ENCODE data around the gene NTMT1.
"Not testable (repeated sequence)": the region's sequence is repeated elsewhere in the genome, so short reads cannot be mapped to it uniquely, and the experiment has no call there.

Gene NTMT1

DNA sequence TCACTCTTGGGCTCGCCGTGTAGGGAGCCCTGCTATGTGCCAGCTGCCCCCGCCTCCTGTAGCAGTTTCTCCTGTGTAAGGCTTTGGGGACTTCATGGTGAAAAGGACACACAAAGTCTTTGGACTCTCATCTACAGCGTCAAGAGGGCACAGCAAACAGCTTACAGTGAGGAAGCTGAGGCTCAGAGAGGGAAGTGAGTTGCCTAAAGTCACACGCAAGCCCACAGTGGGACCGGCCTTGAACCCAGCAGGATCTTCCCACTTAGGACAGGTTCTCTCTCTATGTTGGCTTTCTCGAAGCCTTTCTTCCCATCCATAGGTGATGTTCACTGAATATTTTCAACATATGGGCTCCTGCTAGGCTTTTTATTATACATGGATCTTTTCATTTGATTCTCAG, 29.7 kb downstream of the NTMT1 start:
- no peak for DNase-seq

DNA sequence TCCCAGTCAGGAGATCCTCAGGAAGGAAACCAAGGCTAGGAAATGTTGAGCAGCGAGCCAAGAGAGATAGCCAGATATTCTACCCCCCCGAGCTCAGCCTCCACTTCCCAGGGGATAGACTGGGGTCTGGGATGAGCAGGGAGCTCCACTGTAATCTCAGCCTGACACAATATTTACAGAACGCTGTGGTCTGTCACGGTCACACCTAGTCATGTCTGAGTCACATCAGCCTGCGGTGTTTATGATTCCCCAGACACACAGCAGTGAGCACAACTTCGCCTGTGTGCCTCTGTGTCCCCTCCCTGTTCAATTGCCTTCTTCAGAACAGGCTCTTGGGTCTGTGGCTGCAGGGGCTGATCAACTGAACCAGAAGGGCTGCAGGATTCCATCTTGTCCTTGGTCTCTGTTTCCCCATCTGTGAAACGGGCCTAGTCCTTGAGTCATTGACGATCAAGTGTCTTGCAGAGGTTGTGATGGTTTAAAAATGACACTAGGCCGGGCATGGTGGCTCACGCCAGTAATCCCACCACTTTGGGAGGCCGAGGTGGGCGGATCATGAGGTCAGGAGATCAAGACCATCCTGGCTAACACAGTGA, 30.9 kb downstream of the NTMT1 start:
- no peak for DNase-seq

DNA sequence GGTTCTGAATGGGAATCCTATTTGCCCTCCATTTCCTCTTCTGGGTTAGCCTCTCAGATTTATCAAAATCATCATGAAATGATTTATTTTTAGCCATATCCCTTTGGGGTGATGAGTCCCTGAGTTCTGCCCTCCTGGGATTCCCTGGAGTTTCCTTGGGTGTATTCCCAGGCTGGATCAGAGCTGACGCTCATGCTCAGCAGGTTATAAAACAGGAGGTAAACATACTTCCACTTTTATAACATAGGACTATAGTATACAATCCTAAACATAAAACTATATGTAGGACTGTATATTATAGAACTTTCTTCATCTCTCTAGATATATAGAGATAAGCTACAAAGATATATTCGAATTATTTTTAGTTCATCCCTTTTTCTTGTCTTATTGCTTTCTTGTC, 35.1 kb downstream of the NTMT1 start:
- DNase-seq: no peak

DNA sequence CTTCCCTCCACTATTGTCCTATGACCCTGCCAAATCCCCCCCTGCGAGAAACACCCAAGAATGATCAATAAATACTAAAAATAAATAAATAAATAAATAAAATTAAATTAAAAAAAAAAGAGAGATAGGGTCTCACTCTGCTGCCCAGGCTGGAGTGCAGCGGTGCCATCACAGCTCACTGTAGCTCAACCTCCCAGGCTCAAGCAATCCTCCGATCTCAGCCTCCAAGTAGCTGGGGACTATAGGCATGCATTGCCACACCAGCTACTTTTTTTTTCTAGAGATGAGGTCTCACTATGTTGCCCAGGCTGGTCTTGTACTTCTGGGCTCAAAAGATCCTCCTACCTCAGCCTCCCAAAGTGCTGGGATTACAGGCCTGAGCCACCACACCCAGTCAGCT, 36.3 kb downstream of the NTMT1 start:
- DNase-seq: not testable (repeated sequence)

DNA sequence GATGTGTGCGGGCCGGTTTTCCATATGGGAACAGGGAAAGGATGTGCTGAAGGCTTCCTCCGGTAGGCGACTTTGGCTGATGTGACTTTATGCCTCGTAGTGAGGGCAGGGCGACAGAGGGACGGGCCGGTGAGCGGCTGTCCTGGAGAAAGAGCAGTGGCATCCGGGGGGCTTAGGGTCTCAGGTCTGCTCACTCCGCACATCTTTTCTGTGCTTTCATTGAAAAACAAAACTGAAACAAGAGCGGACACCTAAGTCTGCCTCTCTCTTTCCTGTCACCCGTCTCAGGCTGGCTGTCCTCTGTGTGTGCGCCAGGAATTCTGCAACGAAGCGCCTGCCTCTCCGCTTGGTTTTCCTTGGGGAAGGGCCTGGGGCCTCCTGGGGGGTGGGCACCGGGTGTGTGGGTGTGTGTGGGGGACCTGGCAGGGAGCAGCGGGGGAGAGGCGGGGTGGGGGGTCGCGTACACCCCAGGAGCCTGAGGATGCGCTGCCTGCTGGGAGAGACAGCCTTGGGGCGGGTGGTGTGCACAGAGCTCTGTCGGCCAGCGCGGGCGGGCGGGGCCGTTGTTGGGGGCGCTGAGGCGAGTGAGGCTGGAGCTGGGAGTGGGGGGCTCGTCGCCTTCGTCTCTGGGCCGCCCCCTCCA, 38.9 kb downstream of the NTMT1 start:
- no peak for DNase-seq

DNA sequence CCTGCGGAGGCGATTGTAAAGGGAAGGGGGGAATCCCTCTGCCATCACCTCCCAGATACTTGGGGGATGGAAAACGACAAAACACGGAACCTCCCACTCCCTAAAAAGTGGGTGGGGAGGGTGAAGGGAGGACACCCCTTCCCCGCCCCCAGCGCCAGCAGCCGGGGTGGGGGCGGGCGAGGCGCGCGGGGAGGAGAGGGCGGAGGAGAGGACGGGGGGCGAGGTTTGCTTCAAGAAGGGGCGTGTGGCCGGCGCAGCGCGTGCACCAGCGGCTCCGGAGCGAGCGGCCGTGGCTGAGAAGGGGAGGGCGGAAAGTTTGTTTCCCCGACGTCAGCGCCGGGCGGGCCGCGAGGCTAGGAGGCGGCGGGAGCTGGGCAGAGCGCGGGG, 39.4 kb downstream of the NTMT1 start, which contains the start of gene PRRX2:
Gene PRRX2 (plus strand): TSS at position 259 of the 387 bp plus-strand sequence. CDS start 221 bp downstream, outside the sequence.
- DNase-seq: no peak

DNA sequence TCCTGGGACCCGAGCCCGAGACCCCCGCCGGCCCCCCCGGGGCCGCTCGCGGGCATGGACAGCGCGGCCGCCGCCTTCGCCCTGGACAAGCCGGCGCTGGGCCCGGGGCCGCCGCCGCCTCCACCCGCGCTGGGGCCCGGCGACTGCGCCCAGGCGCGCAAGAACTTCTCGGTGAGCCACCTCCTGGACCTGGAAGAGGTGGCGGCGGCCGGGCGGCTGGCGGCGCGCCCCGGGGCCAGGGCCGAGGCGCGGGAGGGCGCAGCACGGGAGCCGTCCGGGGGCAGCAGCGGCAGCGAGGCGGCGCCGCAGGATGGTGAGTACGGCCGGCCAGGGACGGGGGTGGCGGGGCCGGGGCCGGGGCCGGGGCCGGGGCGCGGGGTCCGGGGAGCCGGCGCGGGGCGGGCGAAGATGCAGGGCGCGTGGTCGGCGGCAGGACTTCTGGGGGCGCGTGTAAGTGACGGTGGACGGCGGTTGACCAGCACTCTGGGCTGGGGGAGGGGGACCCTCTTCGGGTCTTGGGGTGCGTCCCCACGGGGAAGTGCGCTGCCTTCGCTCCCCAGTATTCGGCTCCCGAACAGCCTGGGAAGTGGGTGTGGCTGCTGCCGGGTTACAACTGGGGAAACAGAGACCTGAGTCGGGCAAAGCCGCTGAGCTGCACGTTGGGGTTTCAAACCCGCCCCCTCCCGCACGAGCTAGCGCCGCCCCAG, 40.0 kb downstream of the NTMT1 start:
- DNase-seq: no peak

DNA sequence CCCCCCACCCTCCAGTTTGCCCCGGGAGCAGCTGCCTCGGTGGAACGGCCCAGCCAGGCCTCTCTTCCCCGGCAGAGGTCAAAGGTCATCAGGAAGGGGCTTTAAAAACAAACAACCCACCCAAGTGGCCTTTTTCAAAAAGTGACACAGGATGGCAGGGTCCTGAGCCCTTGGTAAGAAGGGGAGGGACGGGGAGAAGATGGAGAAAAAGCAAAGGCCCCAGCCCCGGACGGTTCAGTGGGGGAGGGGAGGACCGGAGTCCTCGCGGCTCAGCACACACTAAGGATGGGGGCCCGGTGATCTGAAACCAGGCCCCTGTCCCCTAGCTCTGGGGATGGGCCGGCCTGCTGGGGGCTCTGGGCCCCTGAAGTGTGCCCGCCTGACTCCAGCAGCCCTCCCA, 40.6 kb downstream of the NTMT1 start:
- no peak for DNase-seq

DNA sequence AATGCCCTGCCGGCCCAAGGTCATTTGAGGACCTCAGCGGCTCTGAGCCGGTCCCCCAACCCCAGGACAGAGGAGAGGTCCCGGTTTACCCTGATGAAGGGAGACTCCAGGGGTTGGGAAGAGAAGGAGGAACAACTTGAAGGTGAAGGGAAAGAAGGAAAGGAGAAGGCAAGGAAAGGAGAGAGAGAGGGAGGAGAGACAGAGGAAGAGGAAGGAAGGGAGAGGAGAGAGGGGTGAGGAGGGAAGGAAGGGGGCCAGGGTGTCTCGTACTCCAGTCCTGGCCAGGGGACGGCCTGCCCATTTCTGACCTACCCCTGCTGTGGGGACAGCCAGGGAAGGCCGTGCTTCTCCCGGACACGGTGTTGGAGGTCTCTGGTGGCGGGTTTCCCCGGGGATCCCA, 41.4 kb downstream of the NTMT1 start:
- no peak for DNase-seq

DNA sequence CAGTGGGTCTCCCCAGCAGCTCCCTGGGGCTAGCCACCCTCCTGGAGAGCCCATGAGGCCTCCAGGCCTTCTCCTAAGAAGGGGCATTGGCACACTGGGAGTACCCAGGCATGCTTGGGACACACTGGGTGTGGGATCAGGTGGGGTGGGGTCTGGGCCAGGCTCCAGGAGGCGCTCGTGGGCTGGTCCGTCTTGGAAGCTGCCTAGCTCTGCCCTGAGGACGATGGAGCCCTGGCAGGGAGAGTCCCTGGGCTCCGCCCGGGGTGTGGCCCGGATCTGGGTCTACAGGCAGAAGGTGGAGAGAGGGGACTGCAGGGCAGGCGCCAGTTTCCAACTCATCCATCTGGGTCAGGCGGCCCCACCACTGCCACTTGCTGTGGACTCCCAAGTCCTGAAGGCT, 41.9 kb downstream of the NTMT1 start:
- DNase-seq: no peak

DNA sequence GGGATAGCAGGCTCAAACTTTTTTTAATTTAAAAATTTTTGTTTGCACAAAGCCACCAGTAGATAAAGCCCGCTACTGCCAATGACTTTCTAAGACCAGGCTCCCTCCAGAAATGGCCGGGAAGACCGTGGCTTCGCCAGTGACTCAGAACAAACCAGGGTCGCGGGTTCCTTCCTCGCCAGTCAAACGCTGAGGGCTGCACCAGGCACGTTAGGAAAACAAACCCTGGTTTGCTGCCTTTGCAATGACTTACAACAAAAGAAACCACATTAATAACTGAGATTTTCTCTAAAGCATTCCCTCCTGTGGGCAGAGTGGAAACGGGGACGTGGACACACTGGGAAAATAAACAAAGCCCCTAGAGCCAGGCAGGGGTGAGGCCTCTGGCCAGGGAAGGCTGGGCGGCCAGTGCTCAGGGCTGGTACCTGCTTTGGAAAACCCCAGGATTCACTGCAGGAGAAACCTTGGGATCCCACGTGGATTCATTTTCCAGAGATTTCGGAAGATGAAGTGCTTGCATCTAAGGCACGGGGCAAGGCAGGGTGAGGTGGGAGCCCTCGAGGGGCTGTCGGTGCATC, 43.3 kb downstream of the NTMT1 start:
- DNase-seq: no peak

DNA sequence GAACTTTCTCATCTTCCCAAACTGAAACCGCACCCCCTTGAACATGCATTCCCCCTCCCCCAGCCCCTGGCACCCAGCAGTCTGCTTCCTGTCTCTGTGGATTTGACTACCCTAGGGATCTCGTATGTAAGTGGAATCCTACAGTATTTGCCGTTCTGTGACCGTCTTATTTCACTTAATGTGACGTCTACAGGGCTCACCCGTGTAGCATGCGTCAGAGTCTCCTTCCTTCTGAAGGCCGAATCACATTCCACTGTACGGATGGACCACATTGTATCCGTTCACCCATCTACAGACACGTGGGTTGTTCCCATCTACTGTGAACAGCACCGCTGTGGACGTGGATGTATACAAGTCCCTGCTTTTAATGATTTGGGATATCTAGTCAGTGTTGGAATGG, 44.0 kb downstream of the NTMT1 start:
- no peak for DNase-seq

DNA sequence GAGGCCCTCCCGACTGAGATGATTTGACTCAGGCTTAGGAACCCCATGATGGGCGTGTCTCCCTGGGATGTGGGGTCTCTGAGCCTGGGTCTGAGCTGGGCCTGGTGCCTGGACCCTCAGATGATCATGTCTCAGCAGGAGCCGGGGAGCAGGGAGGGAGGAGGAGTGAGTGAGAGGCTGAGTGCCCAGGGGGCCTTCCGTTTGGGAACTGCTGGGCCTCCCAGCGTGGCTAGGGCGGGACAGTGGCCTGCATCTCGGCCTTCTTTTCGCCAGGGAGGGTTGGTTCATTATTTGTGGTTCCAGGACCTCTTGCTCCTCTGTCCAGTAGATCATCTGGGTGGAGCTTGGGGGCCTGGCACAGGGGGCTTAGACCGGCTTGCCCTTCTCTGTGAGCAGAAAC, 45.1 kb downstream of the NTMT1 start:
- DNase-seq: no peak

DNA sequence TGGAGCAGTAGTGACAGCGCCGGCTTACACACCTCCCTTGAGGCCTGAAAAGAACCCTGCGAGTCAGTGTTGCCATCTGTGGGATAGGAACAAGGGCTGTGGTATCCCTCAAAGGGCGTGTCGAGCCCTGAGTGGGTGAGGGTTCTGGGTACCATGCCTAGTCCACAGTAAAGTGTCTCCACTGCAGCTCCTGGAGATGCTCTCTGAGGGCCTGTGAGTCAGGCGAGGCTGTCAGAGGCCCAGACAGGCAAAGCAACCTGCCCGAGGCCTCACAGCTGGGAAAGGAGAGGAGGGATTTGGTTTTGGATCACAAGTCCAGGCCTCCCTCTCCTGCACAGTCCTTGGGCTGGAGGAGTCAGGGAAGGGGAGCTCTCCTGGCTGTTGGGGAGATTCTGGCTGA, 45.6 kb downstream of the NTMT1 start:
- no peak for DNase-seq

DNA sequence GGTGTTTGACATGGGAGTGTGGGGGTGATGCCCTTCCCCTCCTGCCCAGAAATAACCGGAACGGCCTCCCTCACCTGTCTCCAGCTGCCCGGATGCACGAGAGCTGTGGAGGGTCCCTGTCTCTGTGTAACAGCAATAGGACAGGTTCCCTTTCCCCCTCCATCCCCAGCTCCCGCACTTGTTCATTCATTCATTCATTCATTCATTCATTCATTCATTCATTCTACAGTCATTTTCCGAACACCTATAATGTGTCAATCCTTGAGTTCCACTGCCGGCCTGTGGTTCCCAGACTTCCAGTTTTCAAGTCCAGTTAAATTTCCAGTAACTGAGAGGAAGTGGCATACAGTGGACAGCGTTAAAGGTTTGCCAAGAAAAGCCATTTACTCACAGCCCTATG, 46.7 kb downstream of the NTMT1 start:
- DNase-seq: no peak

DNA sequence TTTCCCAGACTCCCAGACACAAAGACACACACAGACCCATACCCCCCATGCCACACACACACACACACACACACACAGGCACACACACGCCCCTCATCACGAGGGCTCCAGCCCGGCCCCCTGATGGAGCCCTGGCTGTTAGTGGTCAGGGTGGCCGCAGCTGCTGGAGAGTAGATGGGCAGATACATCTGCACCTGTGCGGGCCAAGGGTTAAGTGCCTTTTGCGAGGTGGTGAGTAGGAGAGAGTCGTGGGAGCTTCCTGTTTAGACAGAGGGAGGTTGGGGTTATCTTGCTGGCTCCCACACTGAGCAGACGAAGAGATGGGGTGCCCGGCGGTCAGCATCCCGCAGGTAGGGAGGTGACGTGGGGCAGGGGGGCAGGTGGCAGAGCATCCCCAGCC, 47.6 kb downstream of the NTMT1 start:
- DNase-seq: no peak

DNA sequence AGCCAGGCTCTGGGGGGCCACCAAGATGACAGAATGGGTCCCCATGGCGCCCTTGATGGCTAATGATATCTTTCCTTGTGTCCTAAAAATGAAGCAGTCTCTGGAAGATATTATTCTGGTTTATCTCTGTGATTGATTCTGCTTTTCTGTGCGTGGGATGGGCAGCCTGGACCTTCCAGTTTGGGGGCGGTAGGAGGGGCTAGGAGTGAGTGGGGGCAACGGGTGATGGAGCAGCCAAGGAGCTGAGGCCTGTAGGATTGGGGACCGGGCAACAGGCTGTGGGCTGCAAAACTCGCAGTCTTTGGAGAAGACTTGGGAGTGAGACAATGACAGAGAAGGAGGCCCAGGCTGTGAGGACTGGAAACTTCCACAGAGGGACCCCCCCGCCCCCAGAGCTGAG, 48.3 kb downstream of the NTMT1 start:
- no peak for DNase-seq

DNA sequence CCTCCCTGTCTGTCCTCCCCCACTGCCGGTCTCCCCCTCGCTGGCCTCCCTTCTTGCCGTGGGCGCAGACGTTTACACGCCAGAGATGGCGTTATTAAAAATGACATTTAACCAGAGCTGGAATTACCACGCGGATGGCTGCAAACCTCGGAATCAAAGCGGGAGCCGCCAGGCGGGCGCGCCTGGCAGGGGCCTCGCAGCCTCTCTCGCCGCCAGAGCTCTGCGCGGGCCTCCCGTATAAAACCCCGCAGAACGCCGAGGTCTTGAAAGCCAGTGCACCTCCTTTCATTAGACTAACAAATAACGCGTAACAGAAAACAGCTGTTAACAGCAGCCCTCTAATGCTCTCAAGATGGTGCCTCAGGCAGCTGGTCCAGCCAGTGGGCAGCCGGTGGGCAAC, 49.7 kb downstream of the NTMT1 start:
- no peak for DNase-seq

DNA sequence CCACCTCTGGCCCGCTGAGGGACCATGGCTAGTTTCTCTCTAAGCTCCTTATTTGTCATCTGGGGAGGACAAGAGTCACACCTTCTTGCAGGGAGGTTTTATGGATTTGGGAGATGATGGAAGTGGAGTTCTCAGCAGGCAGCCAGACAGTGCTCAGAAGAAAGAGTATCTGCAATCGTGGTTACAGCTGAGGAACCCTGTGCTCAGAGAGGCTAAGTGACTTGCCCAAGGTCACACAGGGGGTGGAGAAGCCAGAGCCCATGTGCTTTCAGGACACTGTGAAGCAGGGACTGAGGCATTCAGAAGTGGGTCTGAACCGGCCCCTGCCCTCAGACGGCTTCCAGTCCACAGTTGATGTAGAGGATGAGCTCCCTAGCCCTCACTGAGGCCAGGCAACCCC, 50.3 kb downstream of the NTMT1 start:
- DNase-seq: no peak

DNA sequence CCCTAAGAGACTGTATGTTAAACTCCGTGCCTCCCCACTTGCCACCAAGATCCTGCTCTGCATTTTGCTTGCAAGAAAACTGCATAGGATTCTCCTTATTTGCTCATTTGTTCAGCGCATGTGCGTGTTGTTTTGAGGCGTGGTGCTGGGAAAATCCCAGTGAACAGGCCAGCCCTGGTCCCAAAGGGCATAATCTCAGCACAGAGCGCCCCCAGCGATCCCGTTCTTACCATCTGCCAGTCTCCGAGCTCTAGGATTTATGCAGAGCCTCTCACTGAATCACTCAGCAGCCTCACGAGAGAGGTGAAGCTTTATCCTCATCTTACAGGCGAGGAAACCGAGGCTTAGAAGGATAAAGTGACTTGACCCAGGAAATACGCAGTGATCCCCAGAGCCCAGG, 51.0 kb downstream of the NTMT1 start:
- no peak for DNase-seq

DNA sequence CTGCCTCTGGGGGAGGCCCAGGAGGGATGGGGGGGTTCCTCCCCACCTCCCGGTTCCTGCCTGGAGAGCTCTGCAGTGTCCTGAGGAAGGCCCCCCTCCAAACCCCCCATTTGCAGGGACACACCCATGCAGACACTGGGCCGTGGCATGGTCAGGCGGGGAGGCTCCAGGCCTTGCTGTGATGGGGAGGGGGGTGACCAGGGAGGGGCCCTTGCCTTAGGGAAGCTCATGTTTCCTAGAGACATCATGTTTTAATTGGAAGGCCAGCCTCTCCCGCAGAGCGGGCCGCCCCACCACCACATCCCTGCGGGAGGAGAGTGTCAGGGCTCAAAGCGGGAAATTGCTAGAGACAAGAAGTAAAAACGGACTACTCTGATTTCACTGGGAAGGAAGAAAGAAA, 51.5 kb downstream of the NTMT1 start:
- no peak for DNase-seq

DNA sequence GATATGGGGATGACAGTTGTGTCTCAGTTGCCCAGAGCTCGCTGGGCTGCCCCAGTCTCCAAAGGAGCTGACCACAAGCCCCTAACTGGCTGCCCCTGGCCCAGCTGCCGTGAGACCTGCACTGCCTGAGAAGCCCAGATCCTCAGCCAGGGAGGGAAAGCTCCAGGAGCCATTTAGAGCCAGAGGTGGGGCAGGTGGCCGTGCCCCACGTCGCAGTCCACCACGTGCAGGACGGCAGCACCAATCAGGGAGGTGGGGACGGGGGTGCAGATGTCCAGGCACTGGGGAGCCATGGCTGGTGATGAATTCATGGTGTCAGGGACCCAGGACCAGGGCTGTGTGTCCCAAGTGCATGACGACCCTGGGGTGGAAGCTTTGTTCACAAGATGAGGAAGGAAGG, 52.9 kb downstream of the NTMT1 start:
- no peak for DNase-seq

DNA sequence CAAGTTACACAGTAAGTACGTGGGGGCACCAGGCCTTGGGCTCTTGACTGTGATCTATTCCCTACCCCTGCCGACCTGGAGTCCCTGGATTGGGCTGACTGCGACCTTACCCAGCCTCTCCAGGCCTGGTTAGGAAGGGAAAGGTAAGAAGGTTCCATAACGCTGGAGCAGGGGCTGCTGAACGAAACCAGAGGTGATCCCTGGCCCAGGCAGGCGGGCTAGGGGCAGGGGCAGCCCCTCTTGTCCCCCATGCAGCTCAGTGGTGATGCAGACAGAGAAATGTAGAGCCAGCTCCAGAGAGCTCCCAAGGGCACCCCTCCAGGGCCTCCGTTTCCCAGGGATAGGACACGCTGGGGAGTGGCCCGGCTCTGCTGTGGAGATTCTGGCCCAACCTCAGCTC, 53.6 kb downstream of the NTMT1 start:
- no peak for DNase-seq

DNA sequence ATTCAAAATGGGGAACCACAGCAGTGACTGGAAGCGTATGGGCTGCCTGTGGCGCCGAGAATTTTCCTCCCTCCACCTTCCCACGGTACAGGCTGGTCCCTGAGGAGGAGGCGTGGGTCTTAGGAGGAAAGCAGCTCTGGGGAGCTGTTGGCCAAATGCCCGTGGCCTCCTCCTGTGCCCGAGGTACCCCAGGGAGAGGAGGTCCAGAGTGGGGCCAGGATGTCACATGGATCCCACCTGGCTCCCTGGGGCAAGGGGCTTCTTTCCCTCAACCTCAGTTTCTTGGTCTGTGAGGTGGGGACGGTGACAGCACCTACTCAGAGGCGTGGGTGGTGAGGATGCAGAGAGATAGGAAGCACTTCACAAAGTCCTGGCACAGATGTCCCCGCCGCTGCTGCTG, 56.0 kb downstream of the NTMT1 start:
- DNase-seq: no peak

Data from Kasumi-1 (cell line).